Gastrocnemius medialis (tissue), 4 donors: Measurements from ENCODE around the gene FXR2.

Experiments used
- POLR2A ChIP-seq, 2 donors: fragments of 450-650 bp; IDR thresholded peaks; one replicate each; pipeline ENCODE4 v1.6.1; 2017; ENCODE audit warnings: antibody characterized with exemption in 2 of 2, mild to moderate bottlenecking in 2 of 2, moderate library complexity in 2 of 2
- TF ChIP-seq, protein P1 (sequence below), 5 experiments: fragments of 450-650 bp in 3 of 5; fragments of 200-600 bp in 2 of 5; sonication (generic) in 2 of 5; IDR thresholded peaks in 4 of 5; conservative IDR thresholded peaks in 1 of 5; 1 replicate in 4 of 5; 2 replicates in 1 of 5; pipeline ENCODE4 v1.5.1; 2016 to 2019; ENCODE audit warnings: antibody characterized with exemption in 5 of 5, mild to moderate bottlenecking in 3 of 5, moderate library complexity in 3 of 5

DNA sequence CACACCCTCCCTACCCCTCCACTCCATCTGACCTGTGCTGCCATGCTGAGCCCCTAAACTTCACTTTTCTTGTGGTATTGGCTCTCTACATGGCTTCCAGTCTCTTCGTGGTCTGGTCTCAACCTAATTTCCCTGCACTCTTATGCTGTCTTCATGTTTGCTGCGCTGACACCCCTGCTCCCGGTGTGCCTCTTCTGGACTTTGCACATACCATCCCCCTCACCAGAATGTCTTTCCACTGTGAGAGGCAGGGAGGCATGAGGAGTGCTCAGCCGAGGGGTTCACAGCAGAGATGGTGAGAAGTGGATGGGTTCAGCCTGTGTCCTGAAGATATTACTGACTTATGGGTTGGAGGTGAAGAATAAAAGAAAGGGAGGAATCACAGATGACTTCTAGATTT lies 63.3 kb downstream of the FXR2 start:
- TF ChIP-seq, protein P1, sequence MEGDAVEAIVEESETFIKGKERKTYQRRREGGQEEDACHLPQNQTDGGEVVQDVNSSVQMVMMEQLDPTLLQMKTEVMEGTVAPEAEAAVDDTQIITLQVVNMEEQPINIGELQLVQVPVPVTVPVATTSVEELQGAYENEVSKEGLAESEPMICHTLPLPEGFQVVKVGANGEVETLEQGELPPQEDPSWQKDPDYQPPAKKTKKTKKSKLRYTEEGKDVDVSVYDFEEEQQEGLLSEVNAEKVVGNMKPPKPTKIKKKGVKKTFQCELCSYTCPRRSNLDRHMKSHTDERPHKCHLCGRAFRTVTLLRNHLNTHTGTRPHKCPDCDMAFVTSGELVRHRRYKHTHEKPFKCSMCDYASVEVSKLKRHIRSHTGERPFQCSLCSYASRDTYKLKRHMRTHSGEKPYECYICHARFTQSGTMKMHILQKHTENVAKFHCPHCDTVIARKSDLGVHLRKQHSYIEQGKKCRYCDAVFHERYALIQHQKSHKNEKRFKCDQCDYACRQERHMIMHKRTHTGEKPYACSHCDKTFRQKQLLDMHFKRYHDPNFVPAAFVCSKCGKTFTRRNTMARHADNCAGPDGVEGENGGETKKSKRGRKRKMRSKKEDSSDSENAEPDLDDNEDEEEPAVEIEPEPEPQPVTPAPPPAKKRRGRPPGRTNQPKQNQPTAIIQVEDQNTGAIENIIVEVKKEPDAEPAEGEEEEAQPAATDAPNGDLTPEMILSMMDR (IDR thresholded peaks at IDR 0.05 in 4 of 5, conservative IDR thresholded peaks at IDR 0.05 in 1 of 5): no peak
- TF ChIP-seq POLR2A (IDR thresholded peaks at IDR 0.05): no peak
